ENCODE data around the gene WASF2.

DNA sequence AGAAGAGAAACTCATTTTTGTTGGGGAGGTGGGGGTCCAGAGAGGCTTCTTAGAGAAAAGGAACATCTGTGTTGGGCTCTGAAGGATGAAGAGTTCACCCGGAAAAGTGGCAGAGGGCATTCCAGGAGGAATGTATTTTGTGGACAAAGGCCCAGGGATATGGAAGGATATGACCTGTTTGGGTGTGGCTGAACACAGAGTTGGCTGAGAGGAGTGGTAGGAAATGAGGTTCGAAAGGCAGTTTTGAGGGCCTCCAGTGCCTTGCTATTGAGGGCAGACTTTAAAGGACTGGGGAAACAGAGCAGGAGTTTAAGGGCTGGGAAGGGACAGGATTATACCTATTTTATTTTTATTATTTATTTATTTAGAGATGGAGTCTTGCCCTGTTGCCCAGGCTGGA lies 27.3 kb upstream of the WASF2 start:
- TF ChIP-seq, protein P1, sequence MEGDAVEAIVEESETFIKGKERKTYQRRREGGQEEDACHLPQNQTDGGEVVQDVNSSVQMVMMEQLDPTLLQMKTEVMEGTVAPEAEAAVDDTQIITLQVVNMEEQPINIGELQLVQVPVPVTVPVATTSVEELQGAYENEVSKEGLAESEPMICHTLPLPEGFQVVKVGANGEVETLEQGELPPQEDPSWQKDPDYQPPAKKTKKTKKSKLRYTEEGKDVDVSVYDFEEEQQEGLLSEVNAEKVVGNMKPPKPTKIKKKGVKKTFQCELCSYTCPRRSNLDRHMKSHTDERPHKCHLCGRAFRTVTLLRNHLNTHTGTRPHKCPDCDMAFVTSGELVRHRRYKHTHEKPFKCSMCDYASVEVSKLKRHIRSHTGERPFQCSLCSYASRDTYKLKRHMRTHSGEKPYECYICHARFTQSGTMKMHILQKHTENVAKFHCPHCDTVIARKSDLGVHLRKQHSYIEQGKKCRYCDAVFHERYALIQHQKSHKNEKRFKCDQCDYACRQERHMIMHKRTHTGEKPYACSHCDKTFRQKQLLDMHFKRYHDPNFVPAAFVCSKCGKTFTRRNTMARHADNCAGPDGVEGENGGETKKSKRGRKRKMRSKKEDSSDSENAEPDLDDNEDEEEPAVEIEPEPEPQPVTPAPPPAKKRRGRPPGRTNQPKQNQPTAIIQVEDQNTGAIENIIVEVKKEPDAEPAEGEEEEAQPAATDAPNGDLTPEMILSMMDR (conservative IDR thresholded peaks at IDR 0.05 in 1 of 2, IDR thresholded peaks at IDR 0.05 in 1 of 2; ENCODE audit: low read depth in 1 of 2, low read length in 2 of 2), result no peak
- TF ChIP-seq EZH2 (IDR thresholded peaks at IDR 0.05; ENCODE audit: low read length, missing control alignments), result no peak
